Keratinocyte (primary cell): ENCODE measurements around the gene CNN3. TPM values are rescaled to one million over a fixed set of nuclear protein-coding genes. Genes with fewer than 3 reads are reported as not detected.

ENCODE experiments used
- DNase-seq: peaks from one replicate; pipeline ENCODE4 v3.0.0-alpha.2; 2011; ENCODE audit warnings: low read depth, missing footprints, low spot score
- FAIRE-seq: peaks from 2 replicates; lab custom pipeline; 2011; peaks lifted over from hg19 to GRCh38; lab: Jason Lieb, UNC
- H2AFZ ChIP-seq: 2 replicates; pipeline ENCODE4 v1.6.0; 2012; ENCODE audit warnings: low read length, control low read depth, inconsistent platforms; ENCODE audit not compliant: control insufficient read depth
- H3K27ac ChIP-seq: 2 replicates; pipeline ENCODE4 v1.5.1; 2011; ENCODE audit warnings: low read length; ENCODE audit not compliant: control insufficient read depth, insufficient read depth
- H3K27me3 ChIP-seq: 3 replicates; pipeline ENCODE4 v1.6.0; 2011; ENCODE audit warnings: low read length; ENCODE audit not compliant: control insufficient read depth, insufficient read depth; ENCODE audit errors: extremely low read depth
- H3K36me3 ChIP-seq, 2 experiments: 2 replicates in 1 of 2; 3 replicates in 1 of 2; pipeline ENCODE4 v1.5.1; 2011; ENCODE audit warnings: low read length in 2 of 2, mild to moderate bottlenecking in 1 of 2; ENCODE audit not compliant: control insufficient read depth in 2 of 2, insufficient read depth in 2 of 2; ENCODE audit errors: extremely low read depth in 1 of 2
- H3K4me1 ChIP-seq: 3 replicates; pipeline ENCODE4 v1.5.1; 2011; ENCODE audit warnings: low read length; ENCODE audit not compliant: control insufficient read depth, insufficient read depth; ENCODE audit errors: extremely low read depth
- H3K4me2 ChIP-seq: 3 replicates; pipeline ENCODE4 v1.6.0; 2011; ENCODE audit warnings: low read depth, low read length; ENCODE audit not compliant: control insufficient read depth, insufficient read depth; ENCODE audit errors: extremely low read depth
- H3K4me3 ChIP-seq, 3 experiments: fragments of 200-600 bp in 1 of 3; sonication (generic) in 1 of 3; 2 replicates in 2 of 3; 3 replicates in 1 of 3; pipeline ENCODE4 v1.5.1; 2011 to 2016; ENCODE audit warnings: low read length in 3 of 3, mild to moderate bottlenecking in 3 of 3, control low read depth in 2 of 3, inconsistent platforms in 1 of 3, low read depth in 1 of 3, mixed read lengths in 1 of 3, mixed run types in 1 of 3, moderate library complexity in 1 of 3; ENCODE audit not compliant: control insufficient read depth in 2 of 3, insufficient read depth in 2 of 3; ENCODE audit errors: extremely low read depth in 1 of 3
- H3K79me2 ChIP-seq: 2 replicates; pipeline ENCODE4 v1.6.0; 2012; ENCODE audit warnings: low read length; ENCODE audit not compliant: control insufficient read depth, insufficient read depth
- H3K9ac ChIP-seq: 3 replicates; pipeline ENCODE4 v1.6.0; 2011; ENCODE audit warnings: low read length; ENCODE audit not compliant: control insufficient read depth, insufficient read depth; ENCODE audit errors: extremely low read depth
- H3K9me1 ChIP-seq: 3 replicates; pipeline ENCODE4 v1.6.0; 2011; ENCODE audit warnings: low read length; ENCODE audit not compliant: control insufficient read depth, insufficient read depth; ENCODE audit errors: extremely low read depth
- H3K9me3 ChIP-seq: 2 replicates; pipeline ENCODE4 v1.5.1; 2012; ENCODE audit warnings: low read depth, low read length; ENCODE audit not compliant: control insufficient read depth
- H4K20me1 ChIP-seq: 3 replicates; pipeline ENCODE4 v1.6.0; 2011; ENCODE audit warnings: low read length; ENCODE audit not compliant: control insufficient read depth, insufficient read depth; ENCODE audit errors: extremely low read depth
- EZH2 ChIP-seq: IDR thresholded peaks from one replicate; pipeline ENCODE4 v1.6.1; 2012; ENCODE audit warnings: inconsistent platforms, mild to moderate bottlenecking, low read length, moderate library complexity
- dilution Hi-C: fragments of 300-500 bp; cut with MboI; formaldehyde crosslinking; loops from one replicate; pipeline ENCODE4 v1.7.0; 2020; ENCODE audit warnings: low sequenced_read_pairs; ENCODE audit not compliant: extremely low pct_ligation_motif_present
- polyA plus RNA-seq, 5 experiments: library from polyadenylated mRNA; depleted of rRNA in 3 of 5; stranded (reverse) in 3 of 5; stranded (forward) in 1 of 5; unstranded in 1 of 5; fragments of >200 nt; gene quantifications; 1 replicate in 1 of 5; 2 replicates in 3 of 5; 3 replicates in 1 of 5; pipeline versions ENCODE4 v1.2.1 to v1.2.3, GENCODE V29; 2011 to 2012; ENCODE audit warnings: missing spikeins in 2 of 5, low read depth in 1 of 5, low replicate concordance in 1 of 5
- TF ChIP-seq, protein P1 (sequence below), 3 experiments: IDR thresholded peaks in 1 of 3; conservative IDR thresholded peaks in 1 of 3; optimal IDR thresholded peaks in 1 of 3; 2 replicates in 2 of 3; 3 replicates in 1 of 3; pipeline versions ENCODE3 to v1.5.1; 2011; ENCODE audit warnings: low read length in 3 of 3, mild to moderate bottlenecking in 3 of 3, moderate library complexity in 2 of 3, control low read depth in 1 of 3, inconsistent platforms in 1 of 3; ENCODE audit not compliant: insufficient read depth in 2 of 3; ENCODE audit errors: extremely low read depth in 1 of 3

The CNN3 gene
- polyA plus RNA-seq, 1 donor (not counting 4 experiments of a cell fraction or from before 2014, with no cell fraction given), result 119 TPM

DNA sequence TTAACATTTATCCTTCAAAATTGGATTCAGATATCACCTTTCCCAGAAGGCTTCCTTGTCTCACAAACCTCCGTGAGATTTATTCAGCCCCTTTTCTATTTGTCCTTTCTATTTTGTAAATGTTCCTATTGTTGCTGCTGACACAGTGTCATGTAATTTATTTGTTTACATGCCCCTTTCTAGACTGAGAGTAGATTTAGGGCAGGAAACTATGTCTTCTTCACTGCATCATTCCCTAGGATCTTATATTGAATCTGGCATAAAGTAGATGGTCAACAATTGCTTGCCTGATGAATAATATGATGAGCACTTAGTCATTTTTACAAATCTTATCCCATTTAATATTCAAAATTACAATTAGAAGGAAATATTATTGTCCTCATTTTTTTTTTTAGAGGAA, 8.1 kb upstream of the CNN3 start:
- Histone ChIP-seq H2AFZ (no peak overlapping the region), H3K27ac (no peak overlapping the region), H3K9me3 (no peaks in the 10 kb centered on the region), H3K4me3 (no peak overlapping the region), H3K27me3 (no peaks in the 10 kb centered on the region), H3K9me1 (no peaks in the 10 kb centered on the region), H3K36me3 (no peaks in the 10 kb centered on the region), H3K4me2 (no peak overlapping the region), H3K4me1 (peaks cover 13% of the 10 kb centered on the region), H4K20me1 (no peaks in the 10 kb centered on the region), H3K79me2 (no peaks in the 10 kb centered on the region), H3K9ac (no peak overlapping the region)
- DNase-seq (no peak), FAIRE-seq (no peak)
- TF ChIP-seq EZH2, result no peak
- TF ChIP-seq, protein P1, sequence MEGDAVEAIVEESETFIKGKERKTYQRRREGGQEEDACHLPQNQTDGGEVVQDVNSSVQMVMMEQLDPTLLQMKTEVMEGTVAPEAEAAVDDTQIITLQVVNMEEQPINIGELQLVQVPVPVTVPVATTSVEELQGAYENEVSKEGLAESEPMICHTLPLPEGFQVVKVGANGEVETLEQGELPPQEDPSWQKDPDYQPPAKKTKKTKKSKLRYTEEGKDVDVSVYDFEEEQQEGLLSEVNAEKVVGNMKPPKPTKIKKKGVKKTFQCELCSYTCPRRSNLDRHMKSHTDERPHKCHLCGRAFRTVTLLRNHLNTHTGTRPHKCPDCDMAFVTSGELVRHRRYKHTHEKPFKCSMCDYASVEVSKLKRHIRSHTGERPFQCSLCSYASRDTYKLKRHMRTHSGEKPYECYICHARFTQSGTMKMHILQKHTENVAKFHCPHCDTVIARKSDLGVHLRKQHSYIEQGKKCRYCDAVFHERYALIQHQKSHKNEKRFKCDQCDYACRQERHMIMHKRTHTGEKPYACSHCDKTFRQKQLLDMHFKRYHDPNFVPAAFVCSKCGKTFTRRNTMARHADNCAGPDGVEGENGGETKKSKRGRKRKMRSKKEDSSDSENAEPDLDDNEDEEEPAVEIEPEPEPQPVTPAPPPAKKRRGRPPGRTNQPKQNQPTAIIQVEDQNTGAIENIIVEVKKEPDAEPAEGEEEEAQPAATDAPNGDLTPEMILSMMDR (optimal IDR thresholded peaks at IDR 0.05 in 1 of 3, IDR thresholded peaks at IDR 0.05 in 1 of 3, conservative IDR thresholded peaks at IDR 0.05 in 1 of 3; ENCODE audit: extremely low read depth in 1 of 3, insufficient read depth in 2 of 3, low read length in 3 of 3), result no peak
- dilution Hi-C loops, result no loop called here

DNA sequence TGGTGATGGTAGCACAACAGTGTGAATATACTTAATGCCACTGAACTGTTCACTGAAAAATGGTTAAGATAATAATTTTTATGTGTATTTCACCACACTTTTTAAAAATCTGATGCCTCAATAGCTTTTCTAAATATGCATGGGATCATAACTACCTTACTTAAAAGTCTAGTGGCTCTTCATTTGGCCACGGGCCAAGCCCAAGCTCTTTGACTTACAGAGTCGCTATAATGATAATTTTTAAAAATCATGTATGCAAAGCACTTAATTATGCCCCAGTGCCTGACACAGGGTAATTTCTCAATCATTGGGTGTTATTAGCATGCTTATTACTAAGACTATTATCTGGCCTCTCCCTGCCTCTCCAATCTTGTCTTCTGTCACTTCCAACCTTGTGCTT, 7.6 kb upstream of the CNN3 start:
- no peak for FAIRE-seq
- no peaks in the 10 kb centered on the region for H3K9me3 ChIP-seq
- no peak for TF ChIP-seq EZH2
- TF ChIP-seq, protein P1 (optimal IDR thresholded peaks at IDR 0.05 in 1 of 3, IDR thresholded peaks at IDR 0.05 in 1 of 3, conservative IDR thresholded peaks at IDR 0.05 in 1 of 3; ENCODE audit: extremely low read depth in 1 of 3, insufficient read depth in 2 of 3, low read length in 3 of 3), result no peak

More for the DNA sequence above, 7.6 kb upstream of the CNN3 start:
- Histone ChIP-seq H3K27ac (no peak overlapping the region), H3K4me2 (no peak overlapping the region), H3K4me3 (no peak overlapping the region), H4K20me1 (no peaks in the 10 kb centered on the region), H3K36me3 (no peaks in the 10 kb centered on the region), H3K9me1 (no peaks in the 10 kb centered on the region), H3K9ac (no peak overlapping the region), H3K27me3 (no peaks in the 10 kb centered on the region), H3K4me1 (peaks cover 13% of the 10 kb centered on the region), H2AFZ (no peak overlapping the region), H3K79me2 (no peaks in the 10 kb centered on the region)
- dilution Hi-C loops, result no loop called here
- DNase-seq, result no peak
